Esophagus muscularis mucosa (tissue), 4 donors: ENCODE data around the gene RNF141. TPM values are rescaled to one million over a fixed set of nuclear protein-coding genes. Genes with fewer than 3 reads are reported as not detected.

Experiments
- DNase-seq: peaks from one replicate; pipeline ENCODE4 v3.0.0-alpha.2; 2017; ENCODE audit errors: extremely low spot score
- H3K27ac ChIP-seq, 4 donors: fragments of 200-600 bp; sonication (generic); replicated peaks in 1 of 4; 1 replicate in 3 of 4; 2 replicates in 1 of 4; pipeline ENCODE4 v1.5.1; 2016 to 2019; ENCODE audit warnings: mild to moderate bottlenecking in 1 of 4
- H3K27me3 ChIP-seq, 4 donors: fragments of 200-600 bp; sonication (generic); one replicate each; pipeline versions ENCODE4 v1.5.1 to v1.6.0; 2016 to 2019
- H3K36me3 ChIP-seq, 4 donors: fragments of 200-600 bp; sonication (generic); one replicate each; pipeline ENCODE4 v1.5.1; 2016 to 2019
- H3K4me1 ChIP-seq, 4 donors: fragments of 200-600 bp; sonication (generic); one replicate each; pipeline ENCODE4 v1.5.1; 2016 to 2019
- H3K4me3 ChIP-seq, 4 donors: fragments of 200-600 bp; sonication (generic); 1 replicate in 2 of 4; 2 replicates in 2 of 4; pipeline ENCODE4 v1.5.1; 2016 to 2019; ENCODE audit warnings: mild to moderate bottlenecking in 4 of 4, moderate library complexity in 1 of 4
- H3K9me3 ChIP-seq, 4 donors: fragments of 200-600 bp; sonication (generic); 1 replicate in 3 of 4; 2 replicates in 1 of 4; pipeline ENCODE4 v1.5.1; 2016 to 2019
- CTCF ChIP-seq, 3 experiments: fragments of 200-600 bp in 2 of 3; fragments of 450-650 bp in 1 of 3; sonication (generic) in 2 of 3; IDR thresholded peaks; one replicate each; pipeline ENCODE4 v1.5.1; 2017 to 2019; ENCODE audit warnings: antibody characterized with exemption in 3 of 3, mild to moderate bottlenecking in 2 of 3, moderate library complexity in 1 of 3
- EP300 ChIP-seq: sonication (generic); formaldehyde crosslinking; IDR thresholded peaks from one replicate; pipeline ENCODE4 v1.6.1; 2017; ENCODE audit warnings: antibody characterized with exemption
- POLR2A ChIP-seq: fragments of 450-650 bp; IDR thresholded peaks from one replicate; pipeline ENCODE4 v1.6.1; 2017; ENCODE audit warnings: antibody characterized with exemption, moderate library complexity, mild to moderate bottlenecking, low read depth
- POLR2AphosphoS5 ChIP-seq, 2 donors: sonication (generic); formaldehyde crosslinking; IDR thresholded peaks; one replicate each; pipeline ENCODE4 v1.6.1; 2017; ENCODE audit warnings: antibody characterized with exemption in 2 of 2
- WGBS: methylation state at CpG from one replicate; pipeline ENCODE4 v1.1.5; 2018; 5-methylcytosine and 5-hydroxymethylcytosine counted together
- intact Hi-C: fragments of 100-400 bp; cut with DNase I; formaldehyde crosslinking; loops from one replicate; pipeline ENCODE4 v1.15.1; 2023
- total RNA-seq, 4 donors: library from RNA; depleted of rRNA; stranded (reverse); fragments of >200 nt; gene quantifications; one replicate each; pipeline versions ENCODE4 v1.1.0 to v1.2.1, GENCODE V29; 2016

The RNF141 gene
- total RNA-seq, 4 donors from 2014 or later = 24.1 to 39.3 (median 34.9) TPM

- H3K36me3 ChIP-seq = peaks cover 12 to 73% (median 41%) of the 10 kb centered on the region in 4 donors
- peaks cover 0 to 17% (median 6%) of the 10 kb centered on the region in 4 donors for H3K4me1 ChIP-seq
- no peak for DNase-seq
- intact Hi-C loops = no loop called here
- no peak overlapping the region for H3K4me3 ChIP-seq
- 89% methylated on average over 2 of the region's 2 CpGs for WGBS
- no peak overlapping the region for H3K27ac ChIP-seq
- H3K27me3 ChIP-seq = no peaks in the 10 kb centered on the region
- TF ChIP-seq EP300 = no peak
- TF ChIP-seq POLR2A = no peak
- no peak for TF ChIP-seq CTCF (IDR thresholded peaks at IDR 0.05)
- H3K9me3 ChIP-seq = no peaks in the 10 kb centered on the region
These were observed 20.4 kb downstream of the RNF141 start for GRCh38 chr11:10520562-10520961.

- WGBS = 89% methylated on average over 2 of the region's 2 CpGs
- H3K4me1 ChIP-seq = peaks cover 0 to 24% (median 10%) of the 10 kb centered on the region in 4 donors
- no peaks in the 10 kb centered on the region for H3K27me3 ChIP-seq
- H3K36me3 ChIP-seq = peaks cover 10 to 76% (median 38%) of the 10 kb centered on the region in 4 donors
- H3K4me3 ChIP-seq = no peak overlapping the region
- TF ChIP-seq POLR2A (no peak), CTCF (IDR thresholded peaks at IDR 0.05) (no peak), EP300 (no peak), POLR2AphosphoS5 (IDR thresholded peaks at IDR 0.05) (no peak)
- no peak overlapping the region for H3K27ac ChIP-seq
- H3K9me3 ChIP-seq = no peaks in the 10 kb centered on the region
- intact Hi-C loops = loop anchor here (10.0 kb wide), 1 partner anchor 115 kb away; no protein-coding TSS in a partner anchor
- DNase-seq = no peak
These were observed 21.4 kb downstream of the RNF141 start for GRCh38 chr11:10519630-10520029.

GRCh38 chr11:10518891-10519290, 22.1 kb downstream of the RNF141 start:
- Histone ChIP-seq H3K27ac (no peak overlapping the region), H3K27me3 (no peaks in the 10 kb centered on the region), H3K36me3 (peaks cover 6 to 70% (median 34%) of the 10 kb centered on the region in 4 donors), H3K4me1 (peaks cover 0 to 28% (median 16%) of the 10 kb centered on the region in 4 donors), H3K4me3 (no peak overlapping the region), H3K9me3 (no peaks in the 10 kb centered on the region)
- no peak for TF ChIP-seq POLR2A
- no peak for TF ChIP-seq EP300
- TF ChIP-seq CTCF (IDR thresholded peaks at IDR 0.05) = no peak
- TF ChIP-seq POLR2AphosphoS5 (IDR thresholded peaks at IDR 0.05) = no peak
- DNase-seq = no peak
- WGBS = 88% methylated on average over 2 of the region's 2 CpGs
- intact Hi-C loops = loop anchor here (10.0 kb wide), 1 partner anchor 114 kb away; no protein-coding TSS in a partner anchor

GRCh38 chr11:10518123-10518522, 22.9 kb downstream of the RNF141 start:
- intact Hi-C loops = loop anchor here (10.0 kb wide), 1 partner anchor 113 kb away; no protein-coding TSS in a partner anchor
- DNase-seq = no peak
- Histone ChIP-seq H3K4me1 (peaks cover 0 to 24% (median 16%) of the 10 kb centered on the region in 4 donors), H3K27ac (no peak overlapping the region), H3K4me3 (no peak overlapping the region), H3K27me3 (no peaks in the 10 kb centered on the region), H3K9me3 (no peaks in the 10 kb centered on the region), H3K36me3 (peaks cover 6 to 68% (median 31%) of the 10 kb centered on the region in 4 donors)
- no peak for TF ChIP-seq CTCF (IDR thresholded peaks at IDR 0.05)
- TF ChIP-seq POLR2A = no peak
- no peak for TF ChIP-seq POLR2AphosphoS5 (IDR thresholded peaks at IDR 0.05)
- TF ChIP-seq EP300 = no peak

GRCh38 chr11:10515418-10515817, 25.6 kb downstream of the RNF141 start:
- H3K27me3 ChIP-seq = no peaks in the 10 kb centered on the region
- H3K9me3 ChIP-seq = no peaks in the 10 kb centered on the region
- TF ChIP-seq EP300 (no peak), CTCF (IDR thresholded peaks at IDR 0.05) (no peak), POLR2A (no peak), POLR2AphosphoS5 (IDR thresholded peaks at IDR 0.05) (no peak)
- WGBS = 87% methylated on average over 3 of the region's 3 CpGs
- peaks cover 6 to 45% (median 22%) of the 10 kb centered on the region in 4 donors for H3K36me3 ChIP-seq
- intact Hi-C loops = loop anchor here (10.0 kb wide), 1 partner anchor 111 kb away; no protein-coding TSS in a partner anchor
- H3K4me3 ChIP-seq = no peak overlapping the region
- no peak overlapping the region for H3K27ac ChIP-seq
- H3K4me1 ChIP-seq = peaks cover 0 to 13% (median 8%) of the 10 kb centered on the region in 4 donors
- DNase-seq = no peak
